GM12878 (cell line): Measurements from ENCODE around the gene TBC1D30.

ENCODE experiments used
- BHLHE40 ChIP-seq, 2 experiments: fragments of 450-650 bp in 1 of 2; IDR thresholded peaks; 2 replicates each; pipeline ENCODE4 v1.6.1; 2011 to 2017; ENCODE audit warnings: low read depth in 2 of 2, borderline replicate concordance in 1 of 2, improper control_type of control experiment in 1 of 2, low read length in 1 of 2, mild to moderate bottlenecking in 1 of 2
- BRCA1 ChIP-seq: IDR thresholded peaks from 2 replicates; pipeline ENCODE4 v1.6.1; 2011; ENCODE audit warnings: low read depth, low read length, improper control_type of control experiment
- CEBPZ ChIP-seq: fragments of 150-350 bp; IDR thresholded peaks from 2 replicates; pipeline ENCODE4 v1.6.1; 2016; ENCODE audit warnings: low read depth, low read length
- EP300 ChIP-seq, 2 experiments: fragments of 150-350 bp in 1 of 2; IDR thresholded peaks; 2 replicates each; pipeline ENCODE4 v1.6.1; 2011 to 2012; ENCODE audit warnings: low read depth in 2 of 2, low read length in 2 of 2, borderline replicate concordance in 1 of 2, improper control_type of control experiment in 1 of 2, inconsistent platforms in 1 of 2; ENCODE audit not compliant: control insufficient read depth in 1 of 2
- FOXK2 ChIP-seq: fragments of 450-650 bp; IDR thresholded peaks from 2 replicates; pipeline ENCODE4 v1.6.1; 2017; ENCODE audit warnings: mild to moderate bottlenecking, moderate library complexity
- GABPA ChIP-seq: IDR thresholded peaks from 2 replicates; pipeline ENCODE4 v1.6.1; 2014; ENCODE audit warnings: antibody characterized with exemption, low read depth, mild to moderate bottlenecking, inconsistent platforms
- KLF5 ChIP-seq: fragments of 450-650 bp; IDR thresholded peaks from 2 replicates; pipeline ENCODE4 v1.6.1; 2014; ENCODE audit warnings: mild to moderate bottlenecking; ENCODE audit not compliant: partially characterized antibody
- NR2F1 ChIP-seq: fragments of 450-650 bp; conservative IDR thresholded peaks from 2 replicates; pipeline ENCODE4 v1.6.1; 2017; ENCODE audit warnings: mild to moderate bottlenecking
- POLR2A ChIP-seq: IDR thresholded peaks from 2 replicates; pipeline ENCODE4 v1.6.1; 2011; ENCODE audit warnings: low read depth, mild to moderate bottlenecking, low read length
- SIN3A ChIP-seq: IDR thresholded peaks from 2 replicates; pipeline ENCODE4 v1.6.1; 2012; ENCODE audit warnings: low read depth, low read length, improper control_type of control experiment
- YY1 ChIP-seq: IDR thresholded peaks from 2 replicates; pipeline ENCODE4 v1.6.1; 2011; ENCODE audit warnings: low read depth, mild to moderate bottlenecking, low read length
- TF ChIP-seq, protein P1 (sequence below), 3 experiments: IDR thresholded peaks in 2 of 3; conservative IDR thresholded peaks in 1 of 3; 2 replicates each; pipeline ENCODE4 v1.5.1; 2011; ENCODE audit warnings: low read depth in 3 of 3, low read length in 3 of 3, mild to moderate bottlenecking in 3 of 3, control low read depth in 2 of 3, moderate library complexity in 2 of 3, inconsistent platforms in 1 of 3, mixed read lengths in 1 of 3; ENCODE audit not compliant: control insufficient read depth in 2 of 3, insufficient read depth in 1 of 3; ENCODE audit errors: extremely low read depth in 1 of 3
- TF ChIP-seq, protein P2 (sequence below): IDR thresholded peaks from 2 replicates; pipeline ENCODE4 v1.6.1; 2012; ENCODE audit warnings: low read depth, low read length, improper control_type of control experiment

GRCh38 chr12:64915242-64915641 is 90.8 kb downstream of the TBC1D30 start:
- TF ChIP-seq BHLHE40 (IDR thresholded peaks at IDR 0.05; ENCODE audit: borderline replicate concordance in 1 of 2, low read depth in 2 of 2, low read length in 1 of 2) (no peak), NR2F1 (no peak), YY1 (no peak), SIN3A (no peak), FOXK2 (no peak), CEBPZ (no peak), KLF5 (no peak), EP300 (IDR thresholded peaks at IDR 0.05; ENCODE audit: borderline replicate concordance in 1 of 2, control insufficient read depth in 1 of 2, low read depth in 2 of 2, low read length in 2 of 2) (no peak), POLR2A (no peak), BRCA1 (no peak), GABPA (no peak)
- TF ChIP-seq, protein P1, sequence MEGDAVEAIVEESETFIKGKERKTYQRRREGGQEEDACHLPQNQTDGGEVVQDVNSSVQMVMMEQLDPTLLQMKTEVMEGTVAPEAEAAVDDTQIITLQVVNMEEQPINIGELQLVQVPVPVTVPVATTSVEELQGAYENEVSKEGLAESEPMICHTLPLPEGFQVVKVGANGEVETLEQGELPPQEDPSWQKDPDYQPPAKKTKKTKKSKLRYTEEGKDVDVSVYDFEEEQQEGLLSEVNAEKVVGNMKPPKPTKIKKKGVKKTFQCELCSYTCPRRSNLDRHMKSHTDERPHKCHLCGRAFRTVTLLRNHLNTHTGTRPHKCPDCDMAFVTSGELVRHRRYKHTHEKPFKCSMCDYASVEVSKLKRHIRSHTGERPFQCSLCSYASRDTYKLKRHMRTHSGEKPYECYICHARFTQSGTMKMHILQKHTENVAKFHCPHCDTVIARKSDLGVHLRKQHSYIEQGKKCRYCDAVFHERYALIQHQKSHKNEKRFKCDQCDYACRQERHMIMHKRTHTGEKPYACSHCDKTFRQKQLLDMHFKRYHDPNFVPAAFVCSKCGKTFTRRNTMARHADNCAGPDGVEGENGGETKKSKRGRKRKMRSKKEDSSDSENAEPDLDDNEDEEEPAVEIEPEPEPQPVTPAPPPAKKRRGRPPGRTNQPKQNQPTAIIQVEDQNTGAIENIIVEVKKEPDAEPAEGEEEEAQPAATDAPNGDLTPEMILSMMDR (IDR thresholded peaks at IDR 0.05 in 2 of 3, conservative IDR thresholded peaks at IDR 0.05 in 1 of 3; ENCODE audit: control insufficient read depth in 2 of 3, extremely low read depth in 1 of 3, insufficient read depth in 1 of 3, low read depth in 3 of 3, low read length in 3 of 3): no peak
- TF ChIP-seq, protein P2, sequence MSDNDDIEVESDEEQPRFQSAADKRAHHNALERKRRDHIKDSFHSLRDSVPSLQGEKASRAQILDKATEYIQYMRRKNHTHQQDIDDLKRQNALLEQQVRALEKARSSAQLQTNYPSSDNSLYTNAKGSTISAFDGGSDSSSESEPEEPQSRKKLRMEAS: no peak
